Caco-2 (cell line): Measurements from ENCODE around the gene P2RY2. TPM values are rescaled to one million over a fixed set of nuclear protein-coding genes. Genes with fewer than 3 reads are reported as not detected.

Experiments used
- BruUV-seq: library from RNA; stranded (reverse); fragments of 400-500 nt; replicated peaks from 2 replicates; lab custom pipeline; 2021; lab: Mats Ljungman, UMichigan
- CTCF ChIA-PET: fragments of 300-600 bp; sonication (Branson Sonifier 250); formaldehyde crosslinking; loops from one replicate; lab custom pipeline; 2022; ENCODE audit warnings: antibody characterized with exemption; lab: Charles Lee
- POLR2A ChIA-PET: fragments of 300-600 bp; sonication (Branson Sonifier 250); formaldehyde crosslinking; loops from one replicate; lab custom pipeline; 2022; ENCODE audit warnings: antibody characterized with exemption; lab: Charles Lee
- DNase-seq, 2 experiments: peaks; one replicate each; pipeline versions ENCODE4 v3.0.0 to v3.0.0-alpha.2; 2020 to 2022
- H3K27me3 ChIP-seq: replicated peaks from 2 replicates; pipeline ENCODE4 v1.6.0; 2011; ENCODE audit warnings: low read length; ENCODE audit not compliant: control insufficient read depth, insufficient read depth
- H3K36me3 ChIP-seq: 2 replicates; pipeline ENCODE4 v1.5.1; 2011; ENCODE audit warnings: low read length; ENCODE audit not compliant: control insufficient read depth, insufficient read depth
- H3K4me1 ChIP-seq: fragments of 250-450 bp; sonication (Bioruptor Pico); 2 replicates; pipeline ENCODE4 v1.5.1; 2020; ENCODE audit warnings: mild to moderate bottlenecking
- H3K4me3 ChIP-seq: 2 replicates; pipeline ENCODE4 v1.5.1; 2011; ENCODE audit warnings: low read depth, mild to moderate bottlenecking, control low read depth, low read length
- H3K9me3 ChIP-seq: fragments of 250-450 bp; sonication (Bioruptor Pico); 2 replicates; pipeline ENCODE4 v1.5.1; 2020; ENCODE audit warnings: mild to moderate bottlenecking, moderate library complexity
- H3K27ac Mint-ChIP-seq: one replicate; pipeline ENCODE4 v1.8.0; 2022; ENCODE audit warnings: mixed read lengths; ENCODE audit not compliant: unreplicated experiment
- H3K27me3 Mint-ChIP-seq: one replicate; pipeline ENCODE4 v1.8.0; 2022; ENCODE audit warnings: mixed read lengths; ENCODE audit not compliant: insufficient read depth, unreplicated experiment
- H3K36me3 Mint-ChIP-seq: one replicate; pipeline ENCODE4 v1.8.0; 2022; ENCODE audit warnings: mild to moderate bottlenecking, mixed read lengths; ENCODE audit not compliant: insufficient read depth, unreplicated experiment
- H3K4me1 Mint-ChIP-seq: one replicate; pipeline ENCODE4 v1.8.0; 2022; ENCODE audit warnings: low read depth, mixed read lengths; ENCODE audit not compliant: unreplicated experiment
- H3K4me3 Mint-ChIP-seq: one replicate; pipeline ENCODE4 v1.8.0; 2022; ENCODE audit warnings: mild to moderate bottlenecking, moderate library complexity, mixed read lengths; ENCODE audit not compliant: unreplicated experiment
- H3K9me3 Mint-ChIP-seq: one replicate; pipeline ENCODE4 v1.8.0; 2022; ENCODE audit warnings: mixed read lengths; ENCODE audit not compliant: unreplicated experiment
- intact Hi-C: fragments of 100-400 bp; cut with micrococcal nuclease; formaldehyde crosslinking; loops from one replicate; pipeline ENCODE4 v1.10.0; 2022; ENCODE audit not compliant: unreplicated experiment
- total RNA-seq: library from RNA; stranded (reverse); gene quantifications from 2 replicates; pipeline ENCODE4 v1.2.3, GENCODE V29; 2022
- TF ChIP-seq, protein P1 (sequence below), 2 experiments: fragments of 200-600 bp in 1 of 2; IDR thresholded peaks; 1 replicate in 1 of 2; 2 replicates in 1 of 2; pipeline versions ENCODE4 v1.5.1 to v1.8.0; 2011 to 2022; ENCODE audit warnings: antibody characterized with exemption in 1 of 2, control low read depth in 1 of 2, inconsistent platforms in 1 of 2, low read depth in 1 of 2, low read length in 1 of 2, mild to moderate bottlenecking in 1 of 2, moderate library complexity in 1 of 2; ENCODE audit not compliant: insufficient read depth in 1 of 2, severe bottlenecking in 1 of 2, unreplicated experiment in 1 of 2

The P2RY2 gene
- total RNA-seq, 1 experiment from 2014 or later = 10.4 TPM

DNA sequence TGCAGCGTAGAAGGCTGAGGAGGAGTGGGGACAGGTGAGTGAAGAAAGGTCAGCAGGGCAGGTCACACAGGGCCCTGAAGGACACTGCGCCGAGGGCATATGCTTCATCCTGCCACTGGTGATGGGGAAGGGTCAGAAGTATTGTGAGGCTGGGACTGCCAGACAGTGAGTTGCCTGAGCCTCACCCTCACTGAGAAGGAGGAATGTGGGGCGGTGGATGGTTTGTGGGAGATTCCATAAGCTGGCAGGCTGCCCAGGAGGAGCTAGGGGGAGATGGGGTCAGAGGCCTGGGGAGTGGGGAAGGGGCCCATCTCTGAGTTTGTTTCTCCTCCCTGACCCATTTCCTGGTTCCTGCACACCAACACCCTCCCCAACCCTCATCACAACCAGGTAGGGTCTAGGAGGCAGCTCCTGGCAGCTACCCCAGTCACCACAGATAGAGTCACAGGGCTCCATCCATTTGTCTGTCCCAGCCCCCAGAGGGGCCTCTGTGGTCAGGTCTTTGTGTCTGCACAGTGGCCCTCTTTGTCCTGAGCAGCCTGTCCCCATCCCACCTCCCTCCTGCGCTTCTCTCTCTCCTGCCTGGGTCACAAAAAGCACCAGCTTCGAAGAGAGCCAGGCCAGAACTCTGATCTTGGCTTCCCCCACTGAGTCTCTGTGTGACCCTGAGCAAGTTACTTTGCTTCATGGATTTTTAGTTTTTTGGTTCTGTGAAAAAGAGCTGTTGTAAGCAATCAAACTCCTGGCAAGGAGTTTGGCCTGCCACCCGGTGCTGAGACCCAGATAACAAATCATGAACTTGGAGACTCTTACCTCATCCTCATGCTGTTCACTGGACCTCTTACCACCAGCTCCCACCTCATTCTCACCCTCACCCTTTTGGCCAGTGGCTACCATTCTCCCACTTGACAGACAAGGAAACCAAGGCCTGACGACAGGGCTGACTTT lies 4.6 kb upstream of the P2RY2 start:
- no peaks in the 10 kb centered on the region for H3K36me3 ChIP-seq
- intact Hi-C loops = no loop called here
- no peak overlapping the region for H3K4me3 ChIP-seq
- Mint-ChIP-seq H3K27me3 (no peaks in the 10 kb centered on the region), H3K27ac (no peak overlapping the region), H3K4me3 (no peak overlapping the region), H3K9me3 (no peaks in the 10 kb centered on the region), H3K36me3 (no peaks in the 10 kb centered on the region), H3K4me1 (peaks cover 13% of the 10 kb centered on the region)
- TF ChIP-seq, protein P1, sequence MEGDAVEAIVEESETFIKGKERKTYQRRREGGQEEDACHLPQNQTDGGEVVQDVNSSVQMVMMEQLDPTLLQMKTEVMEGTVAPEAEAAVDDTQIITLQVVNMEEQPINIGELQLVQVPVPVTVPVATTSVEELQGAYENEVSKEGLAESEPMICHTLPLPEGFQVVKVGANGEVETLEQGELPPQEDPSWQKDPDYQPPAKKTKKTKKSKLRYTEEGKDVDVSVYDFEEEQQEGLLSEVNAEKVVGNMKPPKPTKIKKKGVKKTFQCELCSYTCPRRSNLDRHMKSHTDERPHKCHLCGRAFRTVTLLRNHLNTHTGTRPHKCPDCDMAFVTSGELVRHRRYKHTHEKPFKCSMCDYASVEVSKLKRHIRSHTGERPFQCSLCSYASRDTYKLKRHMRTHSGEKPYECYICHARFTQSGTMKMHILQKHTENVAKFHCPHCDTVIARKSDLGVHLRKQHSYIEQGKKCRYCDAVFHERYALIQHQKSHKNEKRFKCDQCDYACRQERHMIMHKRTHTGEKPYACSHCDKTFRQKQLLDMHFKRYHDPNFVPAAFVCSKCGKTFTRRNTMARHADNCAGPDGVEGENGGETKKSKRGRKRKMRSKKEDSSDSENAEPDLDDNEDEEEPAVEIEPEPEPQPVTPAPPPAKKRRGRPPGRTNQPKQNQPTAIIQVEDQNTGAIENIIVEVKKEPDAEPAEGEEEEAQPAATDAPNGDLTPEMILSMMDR (IDR thresholded peaks at IDR 0.05; ENCODE audit: insufficient read depth in 1 of 2, low read depth in 1 of 2, low read length in 1 of 2, severe bottlenecking in 1 of 2, unreplicated experiment in 1 of 2) = no peak
- DNase-seq = no peak
- H3K27me3 ChIP-seq = no peaks in the 10 kb centered on the region
- CTCF ChIA-PET = interaction anchor here (0.8 to 1.0 kb wide), 3 partner anchors 27 to 82 kb away, joined by 3 read pairs; no protein-coding TSS in a partner anchor
- 0 out of 2 replicates have a peak, but pooled peaks cover 4% of the 10 kb centered on the region for H3K9me3 ChIP-seq
- BruUV-seq = no TSS peak
- POLR2A ChIA-PET = no interaction called here
- H3K4me1 ChIP-seq = peaks cover 20% of the 10 kb centered on the region

DNA sequence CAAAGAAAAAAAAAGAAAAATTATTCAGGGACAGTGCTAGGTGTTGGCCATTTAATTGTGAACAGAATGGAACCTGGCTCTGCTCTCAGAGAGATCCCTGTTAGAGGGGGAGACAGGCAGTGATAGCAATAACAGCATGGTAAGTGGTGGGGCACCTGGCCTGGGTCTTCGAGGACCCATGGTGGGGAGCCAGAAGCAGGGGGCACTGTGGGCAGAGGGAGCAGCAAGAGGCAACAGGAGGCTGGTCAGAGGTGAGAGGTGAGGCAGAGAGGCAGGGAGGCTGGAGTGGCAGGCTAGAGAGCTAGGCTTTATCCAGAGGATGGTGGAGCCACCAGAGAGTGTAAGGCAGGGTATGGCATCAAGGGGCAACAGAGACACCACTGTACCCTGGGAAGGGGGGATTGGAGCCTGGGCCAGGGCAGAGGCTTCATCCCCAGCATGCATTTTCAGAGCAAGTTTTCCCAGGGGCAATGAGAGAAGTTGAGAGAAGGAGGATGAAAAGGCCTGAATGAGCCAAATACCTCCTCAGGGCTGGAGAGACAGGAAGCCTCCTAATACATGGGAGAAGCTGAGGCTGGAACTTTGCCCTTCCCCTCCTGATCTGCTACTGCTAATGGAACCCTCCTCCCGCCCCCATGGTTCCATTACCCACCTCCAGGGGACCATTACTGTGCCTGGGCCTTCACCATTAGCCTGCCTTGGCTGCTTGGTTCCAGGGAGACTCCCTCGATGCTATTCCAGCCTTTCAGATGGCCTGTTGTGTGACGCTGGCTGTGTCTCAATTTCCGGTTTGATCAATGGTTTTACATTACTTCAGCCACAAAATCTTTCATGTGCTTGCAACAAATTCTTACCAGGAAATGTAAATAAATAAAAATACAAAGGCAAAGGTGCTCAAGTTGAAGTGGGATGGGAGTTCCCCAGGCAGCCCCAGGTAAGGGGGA lies 2.6 kb upstream of the P2RY2 start:
- Histone ChIP-seq H3K27me3 (no peaks in the 10 kb centered on the region), H3K36me3 (no peaks in the 10 kb centered on the region), H3K4me1 (peaks cover 30% of the 10 kb centered on the region), H3K4me3 (no peak overlapping the region), H3K9me3 (no peaks in the 10 kb centered on the region)
- Mint-ChIP-seq H3K4me1 (peaks cover 26% of the 10 kb centered on the region), H3K4me3 (no peak overlapping the region), H3K9me3 (no peaks in the 10 kb centered on the region), H3K27ac (no peak overlapping the region), H3K36me3 (no peaks in the 10 kb centered on the region), H3K27me3 (no peaks in the 10 kb centered on the region)
- ChIA-PET POLR2A (no interaction called here), CTCF (no interaction called here)
- TF ChIP-seq, protein P1 (IDR thresholded peaks at IDR 0.05; ENCODE audit: insufficient read depth in 1 of 2, low read depth in 1 of 2, low read length in 1 of 2, severe bottlenecking in 1 of 2, unreplicated experiment in 1 of 2) = no peak
- DNase-seq = no peak
- intact Hi-C loops = no loop called here
- BruUV-seq = no TSS peak

DNA sequence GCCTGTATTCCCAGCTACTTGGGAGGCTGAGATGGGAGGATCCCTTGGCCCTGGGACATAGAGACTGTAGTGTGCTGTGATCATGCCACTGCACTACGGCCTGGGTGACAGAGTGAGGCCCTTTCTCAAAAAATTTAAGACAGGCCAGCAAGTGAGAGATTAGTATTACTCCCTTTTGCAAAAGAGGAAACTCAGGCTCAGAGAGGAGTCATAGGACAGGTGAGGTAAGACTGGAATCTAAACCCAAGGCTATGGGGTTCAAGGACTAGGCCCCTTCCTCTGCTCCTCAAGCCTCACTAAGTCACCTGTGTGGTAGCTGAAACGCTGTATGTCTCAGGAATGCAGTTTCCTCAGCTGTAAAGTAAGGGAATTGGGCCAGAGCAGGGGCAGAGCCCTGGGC lies 1.6 kb upstream of the P2RY2 start:
- Histone ChIP-seq H3K36me3 (no peaks in the 10 kb centered on the region), H3K4me1 (peaks cover 37% of the 10 kb centered on the region), H3K4me3 (no peak overlapping the region), H3K27me3 (no peaks in the 10 kb centered on the region), H3K9me3 (no peaks in the 10 kb centered on the region)
- no peak overlapping the region for H3K4me3 Mint-ChIP-seq
- TF ChIP-seq, protein P1 (IDR thresholded peaks at IDR 0.05; ENCODE audit: insufficient read depth in 1 of 2, low read depth in 1 of 2, low read length in 1 of 2, severe bottlenecking in 1 of 2, unreplicated experiment in 1 of 2) = no peak
- ChIA-PET CTCF (interaction anchor here (5.2 kb wide), 1 partner anchor 20 kb away, joined by 25 read pairs; no protein-coding TSS in a partner anchor), POLR2A (no interaction called here)
- no peaks in the 10 kb centered on the region for H3K9me3 Mint-ChIP-seq
- no peak overlapping the region for H3K27ac Mint-ChIP-seq
- H3K36me3 Mint-ChIP-seq = no peaks in the 10 kb centered on the region
- no peaks in the 10 kb centered on the region for H3K27me3 Mint-ChIP-seq
- no peak for DNase-seq
- peaks cover 26% of the 10 kb centered on the region for H3K4me1 Mint-ChIP-seq
- intact Hi-C loops = no loop called here
- no TSS peak for BruUV-seq
